ENCODE data around the gene SF3B3.
"Not testable (repeated sequence)": the region's sequence is repeated elsewhere in the genome, so short reads cannot be mapped to it uniquely, and the experiment has no call there.

SF3B3 gene

GRCh38 chr16:70612931-70613330, 89.3 kb downstream of the SF3B3 start:
- no peak for DNase-seq (ENCODE audit: low read depth)
- TF ChIP-seq, protein P1, sequence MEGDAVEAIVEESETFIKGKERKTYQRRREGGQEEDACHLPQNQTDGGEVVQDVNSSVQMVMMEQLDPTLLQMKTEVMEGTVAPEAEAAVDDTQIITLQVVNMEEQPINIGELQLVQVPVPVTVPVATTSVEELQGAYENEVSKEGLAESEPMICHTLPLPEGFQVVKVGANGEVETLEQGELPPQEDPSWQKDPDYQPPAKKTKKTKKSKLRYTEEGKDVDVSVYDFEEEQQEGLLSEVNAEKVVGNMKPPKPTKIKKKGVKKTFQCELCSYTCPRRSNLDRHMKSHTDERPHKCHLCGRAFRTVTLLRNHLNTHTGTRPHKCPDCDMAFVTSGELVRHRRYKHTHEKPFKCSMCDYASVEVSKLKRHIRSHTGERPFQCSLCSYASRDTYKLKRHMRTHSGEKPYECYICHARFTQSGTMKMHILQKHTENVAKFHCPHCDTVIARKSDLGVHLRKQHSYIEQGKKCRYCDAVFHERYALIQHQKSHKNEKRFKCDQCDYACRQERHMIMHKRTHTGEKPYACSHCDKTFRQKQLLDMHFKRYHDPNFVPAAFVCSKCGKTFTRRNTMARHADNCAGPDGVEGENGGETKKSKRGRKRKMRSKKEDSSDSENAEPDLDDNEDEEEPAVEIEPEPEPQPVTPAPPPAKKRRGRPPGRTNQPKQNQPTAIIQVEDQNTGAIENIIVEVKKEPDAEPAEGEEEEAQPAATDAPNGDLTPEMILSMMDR (conservative IDR thresholded peaks at IDR 0.05; ENCODE audit: control insufficient read depth, insufficient read depth, low read depth, low read length), result no peak
- H3K4me3 ChIP-seq (ENCODE audit: control insufficient read depth, low read depth, low read length), result no peak overlapping the region

DNA sequence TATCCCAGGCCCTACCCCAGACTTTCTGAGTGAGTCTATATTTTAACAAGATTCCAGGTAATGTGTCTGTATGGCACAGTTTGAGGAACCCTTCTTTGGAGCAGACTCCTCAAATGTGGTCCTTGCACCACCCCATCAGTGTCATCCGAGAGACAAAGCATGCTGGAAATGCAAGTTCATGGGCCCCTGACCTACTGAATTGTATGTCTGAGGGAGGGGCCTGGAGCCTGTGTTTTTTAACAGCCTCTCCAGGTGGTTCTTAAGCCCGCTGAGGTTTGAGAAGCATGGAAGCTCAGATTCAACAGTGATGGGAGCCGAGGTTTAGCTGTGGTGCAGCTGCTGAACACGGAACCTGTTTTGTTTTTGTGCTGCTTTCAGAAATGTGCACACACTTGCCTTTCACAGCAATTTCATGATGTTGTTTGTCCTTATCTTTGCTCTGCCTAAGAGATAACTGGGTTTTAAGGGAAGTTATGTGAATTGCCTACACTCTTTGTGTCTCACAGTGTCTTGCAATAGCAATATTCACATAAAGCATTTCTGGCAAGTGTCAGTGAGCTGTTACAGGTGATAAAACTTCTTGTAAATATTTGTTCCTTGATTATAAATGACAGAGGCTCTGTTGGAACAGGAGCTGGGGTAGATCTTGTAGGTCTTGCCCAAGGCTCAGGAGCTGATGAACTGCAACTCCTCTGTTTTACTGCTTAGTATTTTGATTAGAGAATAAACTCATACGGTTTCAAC, 90.8 kb downstream of the SF3B3 start:
- DNase-seq (ENCODE audit: low read depth), result no peak
- no peak overlapping the region for H3K4me3 ChIP-seq (ENCODE audit: control insufficient read depth, low read depth, low read length)
- TF ChIP-seq, protein P1 (conservative IDR thresholded peaks at IDR 0.05; ENCODE audit: control insufficient read depth, insufficient read depth, low read depth, low read length), result no peak

DNA sequence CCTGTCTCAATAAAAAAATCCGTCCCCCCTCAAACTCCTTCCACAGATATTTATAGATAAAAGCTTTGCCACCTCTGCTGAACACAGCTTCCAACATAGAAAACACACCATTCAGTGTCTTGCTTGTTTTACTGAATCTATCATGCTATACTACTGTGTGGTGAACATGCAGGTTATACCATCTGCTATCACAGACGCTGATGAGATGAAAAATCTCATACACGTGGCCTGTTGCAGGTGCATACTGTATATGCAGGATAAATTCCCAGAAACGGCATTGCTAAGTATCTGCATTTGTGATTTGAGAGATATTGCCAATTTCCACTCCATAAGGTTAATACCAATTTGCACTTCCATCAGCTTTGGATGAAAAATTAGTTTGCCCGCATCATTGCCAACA, 92.3 kb downstream of the SF3B3 start:
- TF ChIP-seq, protein P1 (conservative IDR thresholded peaks at IDR 0.05; ENCODE audit: control insufficient read depth, insufficient read depth, low read depth, low read length), result no peak
- H3K4me3 ChIP-seq (ENCODE audit: control insufficient read depth, low read depth, low read length), result no peak overlapping the region
- DNase-seq (ENCODE audit: low read depth), result no peak

DNA sequence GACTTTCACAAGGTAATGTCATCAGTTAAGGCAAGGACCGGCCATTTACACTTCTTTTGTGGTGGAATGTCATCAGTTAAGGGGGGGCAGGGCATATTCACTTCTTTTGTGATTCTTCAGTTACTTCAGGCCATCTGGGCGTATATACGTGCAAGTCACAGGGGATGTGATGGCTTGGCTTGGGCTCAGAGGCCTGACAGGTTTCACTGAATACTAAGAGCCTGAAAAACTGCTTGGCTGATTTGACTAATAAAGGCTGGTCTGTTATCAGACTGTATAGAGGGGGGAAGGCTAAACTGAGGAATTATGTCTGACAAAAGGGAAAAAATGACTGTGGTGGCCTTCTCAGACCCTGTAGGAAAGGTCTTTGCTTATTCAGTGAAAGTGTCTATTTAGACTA, 98.2 kb downstream of the SF3B3 start:
- DNase-seq (ENCODE audit: low read depth); H3K4me3 ChIP-seq (ENCODE audit: control insufficient read depth, low read depth, low read length): not testable (repeated sequence)
